GM12891 (cell line): ENCODE data around the gene SALL2.

Experiments used
- DNase-seq: peaks from one replicate; pipeline ENCODE4 v3.0.0; 2011; ENCODE audit warnings: low spot score; ENCODE audit not compliant: insufficient read length
- FAIRE-seq: peaks from 2 replicates; lab custom pipeline; 2011; peaks lifted over from hg19 to GRCh38; lab: Jason Lieb, UNC
- PAX5 ChIP-seq: IDR thresholded peaks from 2 replicates; pipeline ENCODE4 v1.6.1; 2011; ENCODE audit warnings: low read length, moderate library complexity, mild to moderate bottlenecking; ENCODE audit not compliant: insufficient read depth, severe bottlenecking
- POLR2A ChIP-seq: IDR thresholded peaks from 2 replicates; pipeline ENCODE4 v1.6.1; 2011; ENCODE audit warnings: low read depth, low read length, control low read depth
- POLR2AphosphoS5 ChIP-seq: IDR thresholded peaks from 2 replicates; pipeline ENCODE4 v1.6.1; 2011; ENCODE audit warnings: low read depth, low read length, control low read depth
- POU2F2 ChIP-seq: IDR thresholded peaks from 2 replicates; pipeline ENCODE4 v1.6.1; 2011; ENCODE audit warnings: low read depth, mild to moderate bottlenecking, control low read depth, low read length, moderate library complexity
- SPI1 ChIP-seq: IDR thresholded peaks from 2 replicates; pipeline ENCODE4 v1.6.1; 2011; ENCODE audit warnings: low read depth, low read length, control low read depth
- TAF1 ChIP-seq: IDR thresholded peaks from 2 replicates; pipeline ENCODE4 v1.6.1; 2011; ENCODE audit warnings: low read depth, low read length, control low read depth

Gene SALL2

GRCh38 chr14:21498540-21499526 lies 27.3 kb downstream of the SALL2 start:
- DNase-seq (no peak), FAIRE-seq (peak; percentile 66)
- TF ChIP-seq POLR2AphosphoS5 (peak; percentile 30; the same call in 1 of the 2 replicates), POU2F2 (no peak)

GRCh38 chr14:21496453-21496852 lies 29.7 kb downstream of the SALL2 start:
- no peak for DNase-seq
- no peak for TF ChIP-seq PAX5
- no peak for TF ChIP-seq TAF1
- TF ChIP-seq POU2F2, result no peak
- TF ChIP-seq SPI1, result no peak
- TF ChIP-seq POLR2A, result no peak
- TF ChIP-seq POLR2AphosphoS5, result no peak
- FAIRE-seq, result no peak

DNA sequence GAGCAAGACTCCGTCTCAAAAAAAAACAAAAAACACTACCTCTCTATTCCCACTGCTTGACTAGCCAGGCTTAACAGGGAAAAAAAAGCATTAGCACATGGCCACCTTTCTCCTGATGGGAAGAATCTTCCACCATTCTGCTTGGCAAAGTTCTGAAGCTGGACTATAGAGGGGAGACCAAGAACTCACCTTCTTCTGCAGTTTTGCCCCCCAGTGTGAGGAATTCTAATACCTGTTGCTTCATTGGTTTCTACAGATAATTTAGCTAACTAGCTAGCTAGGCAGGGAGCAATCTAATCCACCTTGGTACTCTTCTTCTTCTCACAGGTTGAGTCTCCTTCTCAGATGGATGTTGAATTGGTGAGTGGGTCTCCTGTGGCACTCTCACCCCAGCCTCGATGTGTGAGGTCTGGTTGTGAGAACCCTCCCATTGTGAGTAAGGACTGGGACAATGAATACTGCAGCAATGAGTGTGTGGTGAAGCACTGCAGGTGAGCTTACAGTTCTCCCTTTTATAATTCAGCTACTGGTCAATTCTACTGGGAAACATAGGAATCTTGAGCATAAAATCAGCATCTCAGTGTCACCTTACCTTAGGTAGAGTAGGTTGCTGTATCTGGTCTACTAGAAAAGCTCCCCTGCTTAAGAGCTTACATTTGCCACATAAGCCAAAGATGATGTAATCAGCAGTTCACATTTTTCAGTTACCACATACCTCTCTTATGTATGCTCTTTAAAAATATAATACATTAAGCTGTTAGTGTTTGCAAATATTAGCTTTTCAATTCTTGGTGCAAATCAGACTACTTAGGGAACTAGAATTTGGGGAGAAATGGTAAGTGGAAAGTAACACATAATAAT lies 31.0 kb downstream of the SALL2 start:
- FAIRE-seq (no peak), DNase-seq (no peak)
- no peak for TF ChIP-seq TAF1
- no peak for TF ChIP-seq POLR2A
- TF ChIP-seq POU2F2, result no peak
- TF ChIP-seq SPI1, result no peak
- no peak for TF ChIP-seq PAX5
- TF ChIP-seq POLR2AphosphoS5, result no peak

DNA sequence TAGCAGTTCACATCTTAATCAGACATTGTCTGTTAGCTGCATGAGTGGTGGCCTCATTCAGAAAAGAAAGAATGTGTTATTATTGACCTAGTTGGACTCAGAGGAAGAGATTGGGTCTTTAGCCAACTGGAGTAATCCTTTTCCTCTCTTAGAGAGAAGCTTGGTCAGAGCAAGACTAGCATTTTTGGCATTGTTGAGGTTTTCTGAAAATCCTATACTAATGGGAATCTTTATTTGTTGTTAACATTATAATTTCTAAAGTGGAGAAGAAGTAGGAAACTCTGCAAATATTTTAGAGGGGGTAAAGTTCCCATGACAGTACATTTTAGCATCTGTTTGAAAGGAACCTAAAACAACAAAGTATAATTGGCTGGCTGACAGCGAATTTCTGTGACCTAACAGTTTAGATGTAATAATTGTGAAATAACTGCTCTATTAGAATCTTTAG lies 39.5 kb downstream of the SALL2 start:
- FAIRE-seq, result no peak
- DNase-seq, result no peak

DNA sequence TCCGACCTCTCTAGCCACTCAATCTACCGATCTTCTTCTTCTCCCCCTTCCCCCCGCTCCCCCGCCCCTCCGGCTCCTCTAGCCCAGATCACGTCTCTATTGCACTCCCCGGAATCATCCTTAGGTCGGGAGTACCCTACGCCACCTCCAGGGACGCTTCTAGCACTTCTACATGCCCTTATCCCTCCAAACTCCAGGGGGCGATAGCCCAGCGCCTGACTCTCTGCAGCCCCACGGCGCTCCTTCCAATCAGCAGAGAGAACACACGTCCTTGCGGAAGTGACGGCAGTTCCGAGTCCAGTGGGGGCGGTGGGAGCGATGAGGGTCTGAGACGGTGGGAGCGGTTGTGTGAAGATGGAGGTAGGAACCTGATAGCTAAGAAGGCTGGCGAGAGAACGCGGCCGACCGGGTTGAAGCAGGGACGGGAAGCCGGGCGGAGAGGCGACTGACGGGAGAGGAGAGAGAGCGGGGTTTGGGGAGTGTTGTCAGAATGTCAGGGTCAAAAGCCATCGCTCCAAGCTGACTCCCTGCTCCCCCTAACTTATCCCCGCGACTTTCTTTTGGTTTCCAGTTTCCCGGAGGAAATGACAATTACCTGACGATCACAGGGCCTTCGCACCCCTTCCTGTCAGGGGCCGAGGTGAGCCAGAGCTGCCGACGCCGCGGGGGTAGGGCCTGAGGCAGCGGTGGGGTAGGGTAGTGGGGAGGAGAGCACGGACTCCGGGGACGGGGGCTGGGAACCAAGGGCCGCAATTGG lies 49.0 kb downstream of the SALL2 start, which contains the start of the genes RAB2B and TOX4:
TSS of gene RAB2B (minus strand) at position 35 of the 757 bp plus-strand sequence. CDS start 87 bp downstream, outside the sequence.
TSS of gene TOX4 (plus strand) at position 271 of the 757 bp plus-strand sequence. CDS start at position 355, 84 bp downstream.
- FAIRE-seq (peak; percentile 97), DNase-seq (peak; percentile 81)
- peak; percentile 43; the same call in 1 of the 2 replicates for TF ChIP-seq TAF1
- peak; percentile 18 for TF ChIP-seq PAX5
- peak; percentile 54; the same call in 1 of the 2 replicates for TF ChIP-seq POU2F2
- TF ChIP-seq POLR2A, result peak; percentile 85
- TF ChIP-seq POLR2AphosphoS5, result peak; percentile 80
- TF ChIP-seq SPI1, result peak; percentile 54

More for the DNA sequence above, 39.5 kb downstream of the SALL2 start:
- TF ChIP-seq POU2F2 (no peak), SPI1 (no peak), PAX5 (no peak), POLR2AphosphoS5 (no peak), POLR2A (no peak), TAF1 (no peak)

GRCh38 chr14:21476523-21476924 lies 49.6 kb downstream of the SALL2 start:
- TF ChIP-seq POLR2AphosphoS5 (no peak), POLR2A (peak; percentile 75; the same call in 1 of the 2 replicates), TAF1 (no peak)
- peak; percentile 37 for DNase-seq
- no peak for FAIRE-seq

DNA sequence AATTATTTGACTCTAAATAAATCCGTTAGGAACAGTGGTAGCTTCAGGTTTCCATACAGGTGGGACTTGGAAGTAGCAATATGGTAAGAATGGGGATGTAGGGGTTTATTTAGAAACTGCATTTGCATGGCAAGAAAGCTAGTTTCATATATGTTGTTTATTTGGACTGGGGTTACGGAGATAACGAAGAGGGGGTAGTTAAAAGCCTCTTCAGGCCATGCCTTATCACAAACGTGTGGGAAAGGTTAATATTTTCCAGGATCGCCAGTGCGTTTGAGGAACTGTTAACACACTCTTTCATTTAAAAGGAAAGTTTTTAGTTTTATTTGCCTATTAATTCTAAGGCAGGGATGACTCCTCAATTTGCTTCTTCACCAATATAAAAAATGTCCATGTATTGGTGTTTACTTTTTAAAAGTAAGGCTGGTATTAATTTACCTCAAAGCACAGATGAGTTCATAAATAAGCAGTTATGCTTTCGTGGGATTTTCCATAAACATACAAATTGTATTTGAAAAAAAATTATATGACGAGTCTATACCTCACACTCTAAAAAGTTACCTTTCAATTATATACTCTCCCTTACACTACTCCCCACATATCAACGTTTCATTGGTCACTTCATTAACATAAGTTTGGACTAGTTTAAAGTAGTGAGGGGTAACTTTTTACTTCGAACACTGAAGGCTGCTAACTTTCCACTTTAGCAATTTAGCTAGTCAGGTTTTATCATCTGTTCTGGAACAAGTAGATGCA lies 50.2 kb downstream of the SALL2 start:
- TF ChIP-seq PAX5, result no peak
- TF ChIP-seq POLR2A, result no peak
- no peak for TF ChIP-seq POU2F2
- DNase-seq, result no peak
- no peak for FAIRE-seq
